ENCODE measurements around the gene ARFGEF2. TPM values are rescaled to one million over a fixed set of nuclear protein-coding genes. Genes with fewer than 3 reads are reported as not detected.

ARFGEF2 gene
- total RNA-seq, 1 donor from 2014 or later: 38.9 TPM

- H3K36me3 ChIP-seq (ENCODE audit: control insufficient read depth, insufficient read depth, low read length): no peaks in the 10 kb centered on the region
- no peak for TF ChIP-seq CTCF (IDR thresholded peaks at IDR 0.05; ENCODE audit: insufficient read depth, low read length, poor library complexity, severe bottlenecking)
- no peak for DNase-seq (ENCODE audit: low read depth)
- H3K4me3 ChIP-seq (ENCODE audit: low read depth, low read length): no peak overlapping the region
- H3K27me3 ChIP-seq (ENCODE audit: control insufficient read depth, insufficient read depth, low read length): peaks cover 7% of the 10 kb centered on the region
These were observed 28.1 kb upstream of the ARFGEF2 start for GRCh38 chr20:48893374-48893773.

- Histone ChIP-seq H3K36me3 (ENCODE audit: control insufficient read depth, insufficient read depth, low read length) (no peaks in the 10 kb centered on the region), H3K4me3 (ENCODE audit: low read depth, low read length) (no peak overlapping the region), H3K27me3 (ENCODE audit: control insufficient read depth, insufficient read depth, low read length) (no peaks in the 10 kb centered on the region)
- DNase-seq (ENCODE audit: low read depth): peak; percentile 75
- TF ChIP-seq CTCF (IDR thresholded peaks at IDR 0.05; ENCODE audit: insufficient read depth, low read length, poor library complexity, severe bottlenecking): no peak
These were observed 24.1 kb upstream of the ARFGEF2 start for GRCh38 chr20:48897305-48898010.

- Histone ChIP-seq H3K36me3 (ENCODE audit: control insufficient read depth, insufficient read depth, low read length) (no peaks in the 10 kb centered on the region), H3K27me3 (ENCODE audit: control insufficient read depth, insufficient read depth, low read length) (no peaks in the 10 kb centered on the region), H3K4me3 (ENCODE audit: low read depth, low read length) (no peak overlapping the region)
- no peak for DNase-seq (ENCODE audit: low read depth)
- no peak for TF ChIP-seq CTCF (IDR thresholded peaks at IDR 0.05; ENCODE audit: insufficient read depth, low read length, poor library complexity, severe bottlenecking)
These were observed 23.3 kb upstream of the ARFGEF2 start for GRCh38 chr20:48898210-48898609.

GRCh38 chr20:48898896-48899530 lies 22.5 kb upstream of the ARFGEF2 start:
- Histone ChIP-seq H3K4me3 (ENCODE audit: low read depth, low read length) (no peak overlapping the region), H3K27me3 (ENCODE audit: control insufficient read depth, insufficient read depth, low read length) (no peaks in the 10 kb centered on the region), H3K36me3 (ENCODE audit: control insufficient read depth, insufficient read depth, low read length) (no peaks in the 10 kb centered on the region)
- TF ChIP-seq CTCF (IDR thresholded peaks at IDR 0.05; ENCODE audit: insufficient read depth, low read length, poor library complexity, severe bottlenecking): no peak
- no peak for DNase-seq (ENCODE audit: low read depth)

- no peak for TF ChIP-seq CTCF (IDR thresholded peaks at IDR 0.05; ENCODE audit: insufficient read depth, low read length, poor library complexity, severe bottlenecking)
- H3K36me3 ChIP-seq (ENCODE audit: control insufficient read depth, insufficient read depth, low read length): no peaks in the 10 kb centered on the region
- no peaks in the 10 kb centered on the region for H3K27me3 ChIP-seq (ENCODE audit: control insufficient read depth, insufficient read depth, low read length)
- DNase-seq (ENCODE audit: low read depth): no peak
- no peak overlapping the region for H3K4me3 ChIP-seq (ENCODE audit: low read depth, low read length)
These were observed 21.6 kb upstream of the ARFGEF2 start for GRCh38 chr20:48899881-48900280.
